Endothelial cell of umbilical vein (primary cell): ENCODE measurements around the gene IPO9. TPM values are rescaled to one million over a fixed set of nuclear protein-coding genes. Genes with fewer than 3 reads are reported as not detected.

Experiments used
- BruUV-seq: library from RNA; stranded (reverse); fragments of 400-500 nt; replicated peaks from 2 replicates; lab custom pipeline; 2021; lab: Mats Ljungman, UMichigan
- CTCF ChIA-PET: fragments of 300-600, 350-600 bp; sonication (Branson Sonifier 250); formaldehyde crosslinking; loops from one replicate; lab custom pipeline; 2021; ENCODE audit warnings: antibody characterized with exemption, inconsistent platforms; lab: Charles Lee
- POLR2A ChIA-PET: fragments of 300-600, 350-600 bp; sonication (Branson Sonifier 250); formaldehyde crosslinking; loops from one replicate; lab custom pipeline; 2021; ENCODE audit warnings: antibody characterized with exemption, inconsistent platforms; lab: Charles Lee
- DNase-seq: peaks from one replicate; pipeline ENCODE4 v3.0.0-alpha.2; 2011; ENCODE audit warnings: low read depth, low spot score
- FAIRE-seq: peaks from 2 replicates; lab custom pipeline; 2011; peaks lifted over from hg19 to GRCh38; lab: Jason Lieb, UNC
- H2AFZ ChIP-seq: 2 replicates; pipeline ENCODE4 v1.6.0; 2012; ENCODE audit warnings: low read depth, low read length, control low read depth, inconsistent platforms
- H3K27ac ChIP-seq: 2 replicates; pipeline ENCODE4 v1.5.1; 2011; ENCODE audit warnings: low read depth, mild to moderate bottlenecking, control low read depth, low read length, moderate library complexity; ENCODE audit not compliant: insufficient read depth
- H3K27me3 ChIP-seq, 2 experiments: 2 replicates each; pipeline versions ENCODE4 v1.6.0 to v1.6.1; 2011; ENCODE audit warnings: low read length in 2 of 2, mixed read lengths in 1 of 2; ENCODE audit not compliant: control insufficient read depth in 2 of 2, insufficient read depth in 2 of 2
- H3K36me3 ChIP-seq, 2 experiments: 2 replicates in 1 of 2; 3 replicates in 1 of 2; pipeline ENCODE4 v1.5.1; 2011; ENCODE audit warnings: low read length in 2 of 2, mild to moderate bottlenecking in 1 of 2, moderate library complexity in 1 of 2; ENCODE audit not compliant: control insufficient read depth in 2 of 2, insufficient read depth in 2 of 2; ENCODE audit errors: extremely low read depth in 1 of 2
- H3K4me1 ChIP-seq: 3 replicates; pipeline ENCODE4 v1.5.1; 2011; ENCODE audit warnings: mild to moderate bottlenecking, low read length; ENCODE audit not compliant: control insufficient read depth, insufficient read depth; ENCODE audit errors: extremely low read depth
- H3K4me2 ChIP-seq: 2 replicates; pipeline ENCODE4 v1.6.1; 2011; ENCODE audit warnings: low read length, control low read depth, mixed read lengths; ENCODE audit not compliant: insufficient read depth
- H3K4me3 ChIP-seq, 3 experiments: fragments of 200-600 bp in 1 of 3; sonication (generic), shearing (Covaris generic) in 1 of 3; replicated peaks in 1 of 3; 2 replicates each; pipeline ENCODE4 v1.5.1; 2011 to 2016; ENCODE audit warnings: control low read depth in 3 of 3, low read length in 3 of 3, mild to moderate bottlenecking in 2 of 3, inconsistent platforms in 1 of 3, low read depth in 1 of 3, moderate library complexity in 1 of 3; ENCODE audit not compliant: insufficient read depth in 1 of 3
- H3K79me2 ChIP-seq: 2 replicates; pipeline ENCODE4 v1.6.0; 2012; ENCODE audit warnings: low read length, inconsistent platforms; ENCODE audit not compliant: control insufficient read depth, insufficient read depth
- H3K9ac ChIP-seq: replicated peaks from 2 replicates; pipeline ENCODE3; 2011; ENCODE audit warnings: low read length, control low read depth; ENCODE audit not compliant: insufficient read depth; ENCODE audit errors: extremely low read depth
- H3K9me1 ChIP-seq: replicated peaks from 3 replicates; pipeline ENCODE4 v1.6.0; 2011; ENCODE audit warnings: mild to moderate bottlenecking, low read length; ENCODE audit not compliant: control insufficient read depth, insufficient read depth; ENCODE audit errors: extremely low read depth
- H3K9me3 ChIP-seq: replicated peaks from 2 replicates; pipeline ENCODE4 v1.5.1; 2012; ENCODE audit warnings: low read length, inconsistent platforms; ENCODE audit not compliant: control insufficient read depth, insufficient read depth
- H4K20me1 ChIP-seq: replicated peaks from 2 replicates; pipeline ENCODE3; 2011; ENCODE audit warnings: mild to moderate bottlenecking, low read length; ENCODE audit not compliant: control insufficient read depth, insufficient read depth; ENCODE audit errors: extremely low read depth
- EZH2 ChIP-seq: IDR thresholded peaks from 2 replicates; pipeline ENCODE4 v1.6.1; 2012; ENCODE audit warnings: borderline replicate concordance, low read depth, mild to moderate bottlenecking, moderate library complexity, low read length, inconsistent platforms; ENCODE audit not compliant: severe bottlenecking
- FOS ChIP-seq: IDR thresholded peaks from 2 replicates; pipeline ENCODE4 v1.6.1; 2011; ENCODE audit warnings: mild to moderate bottlenecking, low read length, moderate library complexity, borderline replicate concordance; ENCODE audit not compliant: insufficient read depth
- GATA2 ChIP-seq: IDR thresholded peaks from 2 replicates; pipeline ENCODE4 v1.7.0; 2011; ENCODE audit warnings: low read depth, mild to moderate bottlenecking, moderate library complexity, mixed read lengths, low read length; ENCODE audit not compliant: insufficient read length, insufficient read depth
- JUN ChIP-seq: IDR thresholded peaks from 2 replicates; pipeline ENCODE4 v1.6.1; 2011; ENCODE audit warnings: borderline replicate concordance, low read depth; ENCODE audit not compliant: insufficient read length, insufficient read depth
- MYC ChIP-seq: IDR thresholded peaks from one replicate; pipeline ENCODE4 v1.6.1; 2011; ENCODE audit warnings: mild to moderate bottlenecking, low read depth, low read length
- POLR2A ChIP-seq: IDR thresholded peaks from 2 replicates; pipeline ENCODE4 v1.6.1; 2012; ENCODE audit warnings: low read depth, mild to moderate bottlenecking, control low read depth, low read length
- dilution Hi-C: fragments of 300-500 bp; cut with MboI; formaldehyde crosslinking; loops from one replicate; pipeline ENCODE4 v1.15.0; 2019; ENCODE audit warnings: low sequenced_read_pairs; ENCODE audit not compliant: extremely low pct_ligation_motif_present
- intact Hi-C: fragments of 100-400 bp; cut with micrococcal nuclease; formaldehyde crosslinking; loops from one replicate; pipeline ENCODE4 v1.10.0; 2022
- polyA plus RNA-seq, 4 experiments: library from polyadenylated mRNA; depleted of rRNA in 3 of 4; stranded (reverse) in 3 of 4; unstranded in 1 of 4; fragments of >200 nt; gene quantifications; 2 replicates each; pipeline versions ENCODE4 v1.2.1 to v1.2.3, GENCODE V29; 2011 to 2012; ENCODE audit warnings: missing spikeins in 1 of 4
- total RNA-seq: library from RNA; stranded (reverse); gene quantifications from 2 replicates; pipeline ENCODE4 v1.2.3, GENCODE V29; 2021
- TF ChIP-seq, protein P1 (sequence below), 2 donors: IDR thresholded peaks; 1 replicate in 1 of 2; 2 replicates in 1 of 2; pipeline ENCODE4 v1.5.1; 2011; ENCODE audit warnings: low read length in 2 of 2, mild to moderate bottlenecking in 2 of 2, moderate library complexity in 2 of 2, control low read depth in 1 of 2, inconsistent platforms in 1 of 2, low read depth in 1 of 2; ENCODE audit not compliant: insufficient read depth in 1 of 2; ENCODE audit errors: extremely low read depth in 1 of 2

The IPO9 gene
- total and polyA plus RNA-seq, 2 donors (not counting 3 experiments of a cell fraction or from before 2014, with no cell fraction given), result 53.4 to 104 TPM

DNA sequence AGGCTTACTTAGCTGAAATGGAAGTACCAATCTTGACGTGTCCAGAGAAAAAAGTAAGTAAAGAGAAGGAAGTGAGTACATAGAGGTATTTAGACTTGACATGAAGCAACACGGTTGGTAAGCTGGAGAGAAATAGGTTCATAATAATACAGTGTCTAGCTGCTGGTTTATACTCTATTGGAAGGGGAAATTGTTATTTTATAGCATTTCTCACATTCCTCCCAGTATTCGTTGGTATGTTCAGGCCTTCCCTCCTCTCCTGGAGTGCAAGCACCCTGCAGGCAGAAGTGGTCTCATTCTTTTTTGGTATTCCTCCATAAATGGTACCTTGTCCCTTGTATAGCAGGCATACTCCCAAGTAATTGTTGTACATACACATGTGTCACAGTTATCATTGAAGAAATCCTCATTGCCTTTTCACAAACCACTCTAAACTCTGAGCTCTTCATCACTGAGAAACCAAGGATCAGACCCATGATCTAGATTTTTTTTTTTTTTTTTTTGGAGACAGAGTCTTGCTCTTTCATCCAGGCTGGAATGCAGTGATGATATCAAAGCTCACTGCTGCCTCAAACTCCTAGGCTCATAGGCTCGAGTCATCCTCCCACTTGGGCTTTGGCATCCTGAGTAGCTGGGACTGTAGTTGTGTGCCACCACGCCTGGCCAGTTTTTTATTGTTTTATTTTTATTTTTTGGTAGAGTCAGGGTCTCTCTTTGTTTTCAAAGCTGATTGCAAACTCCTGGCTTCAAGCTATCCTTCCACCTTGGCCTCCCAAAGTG is 9.8 kb upstream of the IPO9 start:
- TF ChIP-seq JUN, result no peak
- TF ChIP-seq EZH2, result no peak
- no peak for TF ChIP-seq GATA2
- TF ChIP-seq, protein P1, sequence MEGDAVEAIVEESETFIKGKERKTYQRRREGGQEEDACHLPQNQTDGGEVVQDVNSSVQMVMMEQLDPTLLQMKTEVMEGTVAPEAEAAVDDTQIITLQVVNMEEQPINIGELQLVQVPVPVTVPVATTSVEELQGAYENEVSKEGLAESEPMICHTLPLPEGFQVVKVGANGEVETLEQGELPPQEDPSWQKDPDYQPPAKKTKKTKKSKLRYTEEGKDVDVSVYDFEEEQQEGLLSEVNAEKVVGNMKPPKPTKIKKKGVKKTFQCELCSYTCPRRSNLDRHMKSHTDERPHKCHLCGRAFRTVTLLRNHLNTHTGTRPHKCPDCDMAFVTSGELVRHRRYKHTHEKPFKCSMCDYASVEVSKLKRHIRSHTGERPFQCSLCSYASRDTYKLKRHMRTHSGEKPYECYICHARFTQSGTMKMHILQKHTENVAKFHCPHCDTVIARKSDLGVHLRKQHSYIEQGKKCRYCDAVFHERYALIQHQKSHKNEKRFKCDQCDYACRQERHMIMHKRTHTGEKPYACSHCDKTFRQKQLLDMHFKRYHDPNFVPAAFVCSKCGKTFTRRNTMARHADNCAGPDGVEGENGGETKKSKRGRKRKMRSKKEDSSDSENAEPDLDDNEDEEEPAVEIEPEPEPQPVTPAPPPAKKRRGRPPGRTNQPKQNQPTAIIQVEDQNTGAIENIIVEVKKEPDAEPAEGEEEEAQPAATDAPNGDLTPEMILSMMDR (IDR thresholded peaks at IDR 0.05; ENCODE audit: extremely low read depth in 1 of 2, insufficient read depth in 1 of 2, low read depth in 1 of 2, low read length in 2 of 2), result no peak
- TF ChIP-seq MYC, result no peak
- no peak for TF ChIP-seq POLR2A
- TF ChIP-seq FOS, result no peak
- Histone ChIP-seq H3K79me2 (no peaks in the 10 kb centered on the region), H3K9ac (no peak overlapping the region), H3K27me3 (no peaks in the 10 kb centered on the region), H2AFZ (no peak overlapping the region), H3K9me1 (no peaks in the 10 kb centered on the region), H3K4me2 (no peak overlapping the region), H4K20me1 (no peaks in the 10 kb centered on the region), H3K27ac (no peak overlapping the region), H3K4me3 (no peak overlapping the region), H3K36me3 (peaks cover 20 to 41% of the 10 kb centered on the region in 2 experiments), H3K4me1 (no peaks in the 10 kb centered on the region), H3K9me3 (no peaks in the 10 kb centered on the region)
- FAIRE-seq, result no peak
- ChIA-PET POLR2A (no interaction called here), CTCF (interaction anchor here (0.8 to 1.3 kb wide), 3 partner anchors 10 to 110 kb away, joined by 3 to 7 read pairs (median 3); partner anchors contain the start of gene IPO9)
- dilution Hi-C loops, result no loop called here
- DNase-seq, result no peak
- intact Hi-C loops, result no loop called here
- BruUV-seq, result no TSS peak
